ENCODE results near the gene LSS. TPM values are rescaled to one million over a fixed set of nuclear protein-coding genes. Genes with fewer than 3 reads are reported as not detected.

Gene LSS
- total RNA-seq, 1 donor from 2014 or later = 52.0 TPM

- Histone ChIP-seq H3K4me1 (peaks cover 47% of the 10 kb centered on the region), H3K4me3 (no peak overlapping the region), H3K27ac (replicated peaks) (peak overlapping the region; percentile 96), H3K27me3 (ENCODE audit: low read depth) (no peaks in the 10 kb centered on the region), H3K36me3 (peaks cover 62% of the 10 kb centered on the region), H3K9me3 (replicated peaks) (no peaks in the 10 kb centered on the region)
- DNase-seq = no peak
- no peak for TF ChIP-seq CTCF (IDR thresholded peaks at IDR 0.05; ENCODE audit: borderline replicate concordance)
- intact Hi-C loops (cut with micrococcal nuclease) = no loop called here
Measured at GRCh38 chr21:46191686-46192575, 36.6 kb downstream of the LSS start.

GRCh38 chr21:46191257-46191685, 37.3 kb downstream of the LSS start:
- DNase-seq = no peak
- no peak overlapping the region for H3K4me3 ChIP-seq
- no peak for TF ChIP-seq CTCF (IDR thresholded peaks at IDR 0.05; ENCODE audit: borderline replicate concordance)
- peaks cover 55% of the 10 kb centered on the region for H3K36me3 ChIP-seq
- H3K4me1 ChIP-seq = peaks cover 47% of the 10 kb centered on the region
- peak overlapping the region; percentile 96 for H3K27ac ChIP-seq (replicated peaks)
- intact Hi-C loops (cut with micrococcal nuclease) = no loop called here
- H3K27me3 ChIP-seq (ENCODE audit: low read depth) = no peaks in the 10 kb centered on the region
- no peaks in the 10 kb centered on the region for H3K9me3 ChIP-seq (replicated peaks)

- H3K27me3 ChIP-seq (ENCODE audit: low read depth) = no peaks in the 10 kb centered on the region
- intact Hi-C loops (cut with micrococcal nuclease) = no loop called here
- DNase-seq = no peak
- H3K4me1 ChIP-seq = peaks cover 49% of the 10 kb centered on the region
- no peak for TF ChIP-seq CTCF (IDR thresholded peaks at IDR 0.05; ENCODE audit: borderline replicate concordance)
- H3K4me3 ChIP-seq = no peak overlapping the region
- peaks cover 49% of the 10 kb centered on the region for H3K36me3 ChIP-seq
- H3K9me3 ChIP-seq (replicated peaks) = no peaks in the 10 kb centered on the region
- peak overlapping the region; percentile 96 for H3K27ac ChIP-seq (replicated peaks)
Measured at GRCh38 chr21:46190491-46191131, 38.0 kb downstream of the LSS start.

- intact Hi-C loops (cut with micrococcal nuclease) = no loop called here
- Histone ChIP-seq H3K4me1 (peaks cover 55% of the 10 kb centered on the region), H3K27me3 (ENCODE audit: low read depth) (no peaks in the 10 kb centered on the region), H3K4me3 (no peak overlapping the region), H3K27ac (replicated peaks) (peak overlapping the region; percentile 96), H3K9me3 (replicated peaks) (no peaks in the 10 kb centered on the region), H3K36me3 (peaks cover 43% of the 10 kb centered on the region)
- DNase-seq = no peak
- no peak for TF ChIP-seq CTCF (IDR thresholded peaks at IDR 0.05; ENCODE audit: borderline replicate concordance)
Measured at GRCh38 chr21:46189959-46190490, 38.5 kb downstream of the LSS start.

- intact Hi-C loops (cut with micrococcal nuclease) = no loop called here
- Histone ChIP-seq H3K36me3 (peaks cover 36% of the 10 kb centered on the region), H3K27ac (replicated peaks) (peak overlapping the region; percentile 96), H3K4me1 (peaks cover 60% of the 10 kb centered on the region), H3K27me3 (ENCODE audit: low read depth) (no peaks in the 10 kb centered on the region), H3K9me3 (replicated peaks) (no peaks in the 10 kb centered on the region), H3K4me3 (no peak overlapping the region)
- no peak for DNase-seq
- TF ChIP-seq CTCF (IDR thresholded peaks at IDR 0.05; ENCODE audit: borderline replicate concordance) = no peak
Measured at GRCh38 chr21:46189213-46189958, 39.2 kb downstream of the LSS start.
